GM19239 (cell line): ENCODE results near the gene PLA2G3.
A peak's percentile ranks its signal among the peaks of the same experiment; 100 is the strongest.
"Not testable (repeated sequence)": the region's sequence is repeated elsewhere in the genome, so short reads cannot be mapped to it uniquely, and the experiment has no call there.

Experiments
- DNase-seq: peaks from one replicate; pipeline ENCODE4 v3.0.0; 2011; ENCODE audit warnings: low spot score; ENCODE audit not compliant: insufficient read length
- FAIRE-seq: peaks from 2 replicates; lab custom pipeline; 2011; peaks lifted over from hg19 to GRCh38; lab: Jason Lieb, UNC

The PLA2G3 gene

DNA sequence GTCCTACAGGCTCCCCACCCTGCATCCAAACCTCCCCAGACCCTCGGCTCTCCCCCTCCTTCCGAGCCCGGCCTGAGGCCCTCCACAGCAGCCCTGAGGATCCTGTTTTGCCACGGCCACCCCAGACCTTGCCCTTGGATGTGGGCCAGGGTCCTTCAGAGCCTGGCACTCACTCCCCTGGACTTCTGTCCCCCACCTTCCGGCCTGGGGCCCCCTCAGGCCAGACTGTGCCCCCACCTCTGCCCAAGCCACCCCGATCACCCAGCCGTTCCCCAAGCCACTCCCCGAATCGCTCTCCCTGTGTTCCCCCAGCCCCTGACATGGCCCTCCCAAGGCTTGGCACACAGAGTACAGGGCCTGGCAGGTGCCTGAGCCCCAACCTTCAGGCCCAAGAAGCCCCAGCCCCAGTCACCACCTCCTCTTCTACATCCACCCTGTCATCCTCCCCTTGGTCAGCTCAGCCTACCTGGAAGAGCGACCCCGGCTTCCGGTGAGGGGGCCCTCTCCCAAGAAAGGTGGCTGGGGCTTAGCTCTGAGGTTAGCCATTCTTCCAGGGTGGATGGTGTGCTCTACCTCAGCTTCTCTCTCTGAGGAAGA, 14.7 kb downstream of the PLA2G3 start:
- FAIRE-seq: no peak
- DNase-seq: no peak

DNA sequence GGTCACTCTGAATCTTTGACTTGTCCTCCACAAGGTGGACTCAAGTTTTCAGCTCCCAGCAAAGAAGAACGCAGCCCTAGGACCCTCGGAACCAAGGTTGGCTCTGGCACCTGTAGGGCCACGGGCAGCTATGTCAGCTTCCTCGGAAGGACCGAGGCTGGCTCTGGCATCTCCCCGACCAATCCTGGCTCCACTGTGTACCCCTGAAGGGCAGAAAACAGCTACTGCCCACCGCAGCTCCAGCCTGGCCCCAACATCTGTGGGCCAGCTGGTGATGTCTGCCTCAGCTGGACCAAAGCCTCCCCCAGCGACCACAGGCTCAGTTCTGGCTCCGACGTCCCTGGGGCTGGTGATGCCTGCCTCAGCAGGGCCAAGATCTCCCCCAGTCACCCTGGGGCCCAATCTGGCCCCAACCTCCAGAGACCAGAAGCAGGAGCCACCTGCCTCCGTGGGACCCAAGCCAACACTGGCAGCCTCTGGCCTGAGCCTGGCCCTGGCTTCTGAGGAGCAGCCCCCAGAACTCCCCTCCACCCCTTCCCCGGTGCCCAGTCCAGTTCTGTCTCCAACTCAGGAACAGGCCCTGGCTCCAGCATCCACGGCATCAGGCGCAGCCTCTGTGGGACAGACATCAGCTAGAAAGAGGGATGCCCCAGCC, 15.4 kb downstream of the PLA2G3 start:
- DNase-seq (no peak), FAIRE-seq (no peak)

DNA sequence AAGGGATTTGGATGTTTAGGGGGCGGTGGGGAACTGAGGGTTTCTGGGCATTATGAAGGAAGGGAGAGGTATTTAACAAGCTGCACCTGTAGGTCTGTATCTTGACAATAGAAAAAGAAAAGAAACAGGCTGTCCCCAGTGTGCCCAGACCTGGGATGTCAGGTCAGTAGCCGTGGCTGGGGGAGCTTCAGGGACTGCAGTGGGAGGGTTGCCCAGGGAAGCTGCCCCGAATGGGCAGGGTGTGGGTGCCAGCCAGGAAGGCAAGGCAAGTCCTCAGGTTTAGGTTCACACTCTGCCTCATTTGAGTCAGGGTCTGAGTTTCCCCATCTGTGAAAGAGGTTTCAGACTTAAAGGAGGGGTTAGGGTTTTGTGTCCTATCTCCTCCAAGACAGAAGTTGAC, 16.0 kb downstream of the PLA2G3 start:
- DNase-seq (no peak), FAIRE-seq (no peak)

DNA sequence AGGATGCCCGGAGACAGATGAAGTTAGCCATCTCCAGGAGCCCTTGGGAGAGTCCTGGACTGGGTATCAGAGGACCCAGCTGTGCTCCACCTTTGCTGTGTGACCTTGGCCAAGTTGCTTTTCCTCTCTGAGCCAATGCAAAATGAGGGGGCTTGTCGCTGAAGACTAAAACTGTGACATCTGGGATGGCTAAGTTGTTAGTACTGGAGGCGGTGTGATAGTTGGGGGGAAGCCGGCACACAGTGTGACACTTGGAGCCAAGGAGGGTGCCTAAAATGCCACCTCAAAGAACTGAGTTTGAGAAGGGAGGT, 17.1 kb downstream of the PLA2G3 start:
- DNase-seq (no peak), FAIRE-seq (no peak)

DNA sequence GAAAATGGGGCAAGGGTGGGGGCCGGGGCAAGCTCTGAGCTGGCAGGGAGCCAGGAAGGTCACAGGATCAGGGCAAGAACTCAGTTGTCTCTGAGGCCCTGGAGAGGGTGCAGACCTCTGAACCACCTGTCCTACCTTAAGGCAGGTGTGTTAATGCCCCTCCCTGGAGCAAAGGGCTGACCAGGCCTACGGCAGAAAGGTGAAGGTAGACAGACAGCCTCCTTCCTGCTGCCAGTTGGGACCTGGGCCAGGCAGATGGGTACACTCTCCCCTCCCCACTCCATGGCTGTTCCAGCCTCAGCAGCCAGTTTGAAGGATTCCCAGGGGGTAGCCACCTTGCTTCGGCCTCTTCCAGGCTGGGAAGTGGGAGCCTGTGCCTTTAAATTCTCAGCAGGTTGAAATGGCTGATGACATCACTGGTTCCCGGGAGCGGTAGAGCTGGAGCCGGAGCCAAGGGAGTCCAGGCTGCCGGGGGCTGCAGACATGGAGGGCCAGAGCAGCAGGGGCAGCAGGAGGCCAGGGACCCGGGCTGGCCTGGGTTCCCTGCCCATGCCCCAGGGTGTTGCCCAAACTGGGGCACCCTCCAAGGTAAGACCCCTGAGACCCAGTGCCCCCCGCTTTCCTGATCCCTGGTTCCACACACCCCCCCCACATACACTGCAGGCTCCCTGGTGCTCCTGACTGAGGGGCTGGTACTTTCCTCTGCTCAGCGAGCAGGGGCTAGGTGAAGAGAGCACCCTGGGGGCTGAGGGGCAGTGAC, 17.6 kb downstream of the PLA2G3 start, which contains the start of gene INPP5J:
TSS of gene INPP5J (plus strand) at position 435 of the 760 bp plus-strand sequence. CDS start at position 484, 49 bp downstream.
- FAIRE-seq (no peak), DNase-seq (no peak)

DNA sequence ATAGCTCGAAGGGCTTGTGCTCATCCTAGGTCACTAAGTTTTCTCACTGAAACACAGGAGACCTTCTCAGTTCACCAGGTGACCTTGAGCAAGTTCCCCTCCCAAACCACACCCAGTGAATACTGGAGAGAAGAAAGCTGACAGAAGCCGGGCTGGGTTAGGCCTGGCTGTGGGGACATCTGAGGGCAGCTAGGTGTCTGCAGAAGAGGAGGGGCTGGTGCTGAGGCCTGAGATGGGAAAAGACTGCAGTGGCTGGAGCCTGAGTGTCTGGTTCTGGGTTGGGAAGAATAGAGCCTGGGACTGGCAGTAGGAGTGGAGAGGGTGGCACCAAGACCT, 18.1 kb downstream of the PLA2G3 start:
- FAIRE-seq: no peak
- DNase-seq: no peak

DNA sequence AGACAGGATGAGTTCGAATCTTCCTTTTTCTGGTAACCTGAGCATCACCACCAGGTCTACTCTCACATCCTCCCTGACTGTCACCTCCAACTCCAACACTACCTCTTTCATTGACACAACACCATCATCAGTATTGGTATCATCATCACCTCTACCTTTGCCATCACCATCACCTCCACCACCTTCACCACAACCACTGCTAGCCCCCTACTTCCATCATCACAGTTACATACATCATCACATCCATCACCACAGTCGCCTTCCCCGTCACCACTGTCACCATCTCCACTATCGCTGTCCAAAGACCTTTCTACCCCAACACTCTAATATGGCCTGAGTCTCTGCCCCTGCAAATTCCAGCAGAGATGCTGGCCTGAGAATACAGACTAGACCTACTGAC, 18.9 kb downstream of the PLA2G3 start:
- DNase-seq (no peak), FAIRE-seq (no peak)

DNA sequence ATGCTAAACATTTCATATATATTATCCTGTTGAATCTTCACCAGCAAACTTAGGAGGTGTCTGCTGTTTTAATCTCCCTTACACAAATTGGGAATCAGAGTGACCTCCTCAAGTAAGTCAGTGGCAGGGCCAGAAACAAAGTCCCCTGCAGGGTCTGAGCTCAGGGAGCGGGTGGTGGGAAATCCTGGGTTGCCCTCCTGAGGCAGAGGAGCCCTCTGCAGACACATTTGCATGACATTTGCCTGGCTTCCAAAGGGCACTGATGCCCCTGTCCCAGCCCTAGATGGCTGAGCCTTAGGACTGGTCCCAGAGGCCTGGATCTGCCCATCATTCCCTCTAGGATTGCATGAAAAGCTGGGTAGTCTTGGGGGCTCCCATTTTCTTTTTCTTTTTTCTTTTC, 19.7 kb downstream of the PLA2G3 start:
- DNase-seq: no peak
- FAIRE-seq: no peak

DNA sequence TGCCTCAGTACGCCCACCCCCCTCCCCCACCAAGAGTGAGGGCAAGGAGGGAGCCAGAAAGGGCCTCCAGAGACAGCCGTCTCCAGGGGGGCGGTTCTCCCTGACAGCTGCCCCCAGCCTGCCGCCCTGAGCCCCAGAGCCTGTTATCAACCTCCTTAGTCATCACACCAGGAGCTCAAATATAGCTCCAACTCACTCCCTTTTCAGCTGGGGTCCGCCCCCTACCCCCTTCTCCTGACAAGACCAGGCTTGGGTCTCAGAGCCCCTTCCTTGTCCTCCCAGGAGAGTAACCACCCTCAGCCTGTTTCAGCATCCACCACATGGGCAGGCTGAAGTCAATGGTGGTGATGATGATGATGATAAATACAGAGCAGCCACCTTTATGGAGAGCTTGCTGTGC, 20.1 kb downstream of the PLA2G3 start:
- FAIRE-seq: no peak
- DNase-seq: no peak

DNA sequence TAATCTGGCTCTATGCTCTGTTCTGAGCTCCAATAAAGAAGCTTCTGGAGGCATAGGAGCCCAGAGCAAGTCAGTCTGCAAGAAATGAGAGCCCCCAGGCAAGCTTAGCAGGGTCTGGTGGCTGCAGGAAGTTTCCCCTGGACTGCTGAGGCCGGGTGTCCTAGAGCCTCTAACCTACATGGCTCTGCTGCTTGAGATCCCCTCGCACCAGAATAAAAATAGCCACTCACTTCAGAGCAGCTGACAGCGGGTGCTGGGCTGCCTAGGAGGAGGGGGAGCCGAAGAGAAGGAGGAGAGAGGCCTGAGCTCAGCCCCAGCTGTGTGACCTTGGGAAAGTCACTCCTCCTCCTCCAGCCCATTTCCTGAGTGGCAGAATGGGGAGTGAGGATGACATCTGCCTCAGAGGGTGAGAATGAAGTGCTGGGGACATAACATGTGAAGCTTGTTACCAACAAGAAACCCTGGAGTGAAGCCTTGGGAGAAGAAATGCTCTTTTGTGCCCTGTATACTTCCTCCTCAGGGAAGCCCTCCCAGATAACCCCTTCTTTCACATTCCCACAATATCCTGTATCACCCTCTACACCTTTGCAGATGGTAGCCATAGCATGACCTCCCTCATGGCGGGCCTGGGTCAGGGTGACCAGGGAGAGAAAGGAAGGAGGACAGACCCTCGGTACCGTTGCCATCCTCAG, 21.1 kb downstream of the PLA2G3 start:
- FAIRE-seq (no peak), DNase-seq (no peak)

DNA sequence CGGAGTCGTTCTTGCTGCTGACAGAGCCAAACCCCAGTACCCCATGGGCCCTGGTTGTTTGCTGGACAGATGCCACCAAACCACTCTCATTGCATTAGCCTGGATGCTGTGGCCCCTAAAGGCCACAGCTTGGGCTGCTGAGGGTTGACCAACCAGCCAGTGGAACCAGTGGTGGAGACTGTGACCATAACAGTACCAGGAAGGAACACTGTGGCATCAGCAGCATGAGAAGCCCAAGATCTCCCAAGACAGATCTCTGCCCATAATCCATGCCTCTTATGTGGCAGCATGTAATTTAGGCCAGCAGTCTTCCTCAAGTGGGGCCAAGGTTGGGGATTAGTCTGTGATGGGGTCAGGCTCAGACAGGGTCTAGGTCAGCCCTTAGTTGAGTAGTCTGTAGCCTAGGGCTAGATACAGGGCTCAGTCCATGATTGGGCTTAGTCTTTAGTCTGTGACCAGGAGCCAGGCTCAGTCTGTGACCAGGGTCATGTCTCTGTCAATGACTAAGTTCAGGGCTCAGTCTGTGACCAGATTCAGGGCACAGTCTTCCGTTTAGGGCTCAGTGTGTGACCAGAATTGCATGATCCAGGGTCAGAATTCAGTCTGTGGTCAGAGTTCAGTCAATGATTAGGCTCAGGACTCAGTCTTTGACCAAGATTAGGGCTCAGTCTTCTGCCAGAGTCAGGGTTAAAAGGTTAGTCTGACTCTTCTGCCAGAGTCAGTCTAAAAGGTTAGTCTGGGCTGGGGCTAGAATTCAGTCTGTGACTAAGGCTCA, 22.1 kb downstream of the PLA2G3 start:
- FAIRE-seq (no peak), DNase-seq (no peak)

DNA sequence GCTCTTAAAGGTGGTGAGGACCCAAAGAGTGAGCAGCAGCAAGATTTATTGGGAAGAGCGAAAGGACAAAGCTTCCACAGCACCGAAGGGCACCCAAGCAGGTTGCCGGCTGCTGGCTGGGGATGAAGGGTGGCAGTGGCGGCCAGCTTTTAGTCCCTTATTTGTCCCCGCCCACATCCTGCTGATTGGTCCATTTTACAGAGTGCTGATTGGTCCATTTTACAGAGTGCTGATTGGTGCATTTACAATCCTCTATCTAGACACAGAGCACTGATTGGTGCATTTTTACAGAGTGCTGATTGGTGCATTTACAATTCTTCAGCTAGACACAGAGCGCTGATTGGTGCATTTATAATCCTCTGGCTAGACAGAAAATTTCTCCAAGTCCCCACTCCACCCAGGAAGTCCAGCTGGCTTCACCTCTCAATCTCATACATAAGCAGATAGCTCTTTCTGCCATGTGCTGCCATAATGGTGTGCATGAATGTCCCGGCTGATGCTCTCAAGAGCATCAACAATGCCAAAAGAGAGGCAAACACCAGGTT, 27.7 kb downstream of the PLA2G3 start:
- not testable (repeated sequence) for DNase-seq, FAIRE-seq

DNA sequence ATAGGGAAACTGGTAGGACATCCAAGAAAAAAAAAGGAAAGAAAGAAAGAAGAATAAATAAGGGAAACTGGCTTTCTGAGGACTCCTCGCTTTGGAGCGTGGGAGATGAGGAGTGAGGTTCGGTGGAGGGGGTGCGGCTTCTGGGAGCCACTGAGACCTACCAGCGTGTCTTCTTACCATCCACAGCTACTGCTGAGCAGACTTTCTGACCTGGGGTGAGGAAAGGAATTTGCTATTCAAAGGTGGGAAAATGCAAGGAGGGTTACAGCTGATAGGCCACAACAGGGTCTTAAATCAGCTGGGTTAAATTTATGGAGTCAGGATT, 32.5 kb downstream of the PLA2G3 start:
- FAIRE-seq: no peak
- no peak for DNase-seq

DNA sequence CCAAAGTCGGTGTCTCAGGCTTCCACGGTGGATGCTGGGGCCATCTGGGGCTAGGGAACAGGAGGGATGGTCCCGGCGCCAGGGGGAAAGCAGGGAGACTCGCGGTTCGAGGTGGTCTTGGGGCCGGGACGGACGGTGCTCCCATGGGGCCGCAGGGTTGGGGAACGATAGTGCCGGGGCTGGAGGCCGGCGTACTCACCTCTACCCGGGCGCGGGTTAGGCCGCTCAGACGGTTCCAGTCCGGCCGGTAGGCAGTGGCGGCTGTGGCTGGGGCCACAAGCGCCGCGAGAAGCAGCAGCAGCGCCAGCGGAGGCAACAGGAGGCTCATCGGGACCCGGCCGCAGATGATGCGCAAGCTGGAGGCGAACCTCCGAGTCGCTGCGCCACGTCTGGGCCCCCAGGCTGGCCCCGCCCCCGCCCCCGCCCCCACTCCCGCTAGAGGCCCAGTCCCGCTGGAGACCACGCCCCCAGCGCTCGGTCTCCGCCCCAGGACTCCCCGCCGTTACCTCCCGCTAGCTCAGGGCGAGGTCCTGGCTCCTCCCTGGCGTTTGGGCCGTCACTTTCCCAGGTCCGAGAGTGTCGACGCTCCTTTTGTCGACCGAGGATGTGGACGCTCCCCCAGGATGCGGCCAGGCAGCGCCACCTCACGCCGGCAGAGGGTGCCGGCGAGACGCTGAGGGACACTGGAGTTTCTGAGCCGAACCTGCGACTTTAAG, 33.0 kb downstream of the PLA2G3 start, which contains the start of gene SELENOM:
TSS of gene SELENOM (minus strand) at position 391 of the 716 bp plus-strand sequence. CDS start at position 328, 63 bp downstream.
- DNase-seq (peak; percentile 97), FAIRE-seq (peak; percentile 95)

DNA sequence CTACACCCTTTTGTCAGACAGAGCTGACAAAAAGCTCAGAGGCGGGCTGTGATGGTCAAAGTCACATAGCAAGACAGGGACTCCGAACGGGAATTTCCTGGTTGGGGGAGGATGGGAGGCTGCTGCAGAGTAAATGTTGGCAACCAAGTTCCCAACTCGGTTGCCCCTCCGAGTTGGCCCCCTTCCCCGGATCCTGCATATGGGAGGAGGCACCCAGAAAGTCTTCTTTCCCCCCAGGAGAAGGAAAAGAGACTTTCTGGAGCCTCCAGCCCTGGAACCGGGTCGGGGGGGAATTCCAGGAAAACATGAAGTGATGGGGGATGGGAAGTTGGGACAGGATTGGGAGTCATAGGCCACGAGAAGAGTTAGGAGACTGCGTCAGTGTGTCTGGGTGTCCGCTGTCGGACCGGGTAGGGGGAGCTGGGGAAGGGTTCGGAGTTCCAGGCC, 33.6 kb downstream of the PLA2G3 start:
- FAIRE-seq (no peak), DNase-seq (no peak)

DNA sequence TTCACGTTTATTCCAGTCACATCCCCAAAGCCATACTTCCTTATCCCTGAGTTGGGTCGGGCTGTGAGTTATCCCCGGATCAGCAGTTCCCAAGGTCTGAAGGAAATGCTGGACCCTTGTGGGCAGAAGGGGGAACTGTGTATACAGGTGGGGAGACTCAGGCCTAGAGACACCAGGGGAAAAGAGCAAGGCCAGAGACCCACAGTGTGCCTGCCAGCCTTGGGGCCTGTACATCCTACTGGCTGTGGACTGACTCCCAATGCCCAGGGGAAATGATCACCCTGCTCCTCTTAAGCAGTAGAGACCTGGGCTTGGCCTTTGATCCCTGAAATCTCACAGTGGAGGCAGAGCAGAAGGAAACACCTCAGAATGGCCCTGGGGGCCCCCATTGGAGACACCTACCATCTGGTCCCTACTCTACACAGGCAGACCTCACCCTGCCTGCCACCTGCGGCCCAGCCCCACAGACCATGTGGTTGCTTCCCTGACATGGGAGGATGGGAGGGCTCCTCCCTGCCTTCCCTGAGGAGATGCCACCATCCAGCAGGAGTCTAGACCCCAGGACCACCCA, 34.2 kb downstream of the PLA2G3 start:
- no peak for DNase-seq
- FAIRE-seq: no peak

DNA sequence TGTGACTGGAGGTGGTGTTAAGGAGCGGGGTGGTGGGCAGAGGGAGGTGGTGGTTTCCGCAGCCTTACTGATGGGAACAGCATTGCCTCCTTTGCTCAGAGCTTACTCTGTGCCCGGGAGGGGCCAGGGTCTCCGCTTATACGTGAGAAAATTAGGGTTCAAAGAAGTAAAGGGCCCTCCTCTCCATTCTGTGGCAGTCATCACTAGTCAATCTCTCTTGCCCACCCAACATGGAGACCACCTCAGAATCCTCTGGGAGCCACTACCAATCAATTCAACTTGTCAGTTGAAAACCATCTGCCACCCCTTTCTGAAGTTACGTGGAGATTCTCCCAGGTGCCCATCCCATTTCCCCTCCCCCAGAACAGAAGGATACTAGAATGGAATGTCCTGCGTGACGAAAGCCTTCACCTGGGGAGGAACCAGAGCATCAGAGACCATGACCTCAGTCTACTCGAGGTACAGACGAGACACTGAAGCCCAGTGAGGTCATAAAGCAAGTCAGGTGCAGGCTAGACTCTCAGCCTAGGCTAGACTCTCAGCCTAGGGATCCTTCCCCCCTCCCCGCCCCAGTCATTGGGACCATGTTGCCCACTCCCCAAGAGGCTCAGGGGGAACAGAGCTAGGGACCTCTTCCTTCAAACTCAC, 34.9 kb downstream of the PLA2G3 start:
- FAIRE-seq: no peak
- no peak for DNase-seq

DNA sequence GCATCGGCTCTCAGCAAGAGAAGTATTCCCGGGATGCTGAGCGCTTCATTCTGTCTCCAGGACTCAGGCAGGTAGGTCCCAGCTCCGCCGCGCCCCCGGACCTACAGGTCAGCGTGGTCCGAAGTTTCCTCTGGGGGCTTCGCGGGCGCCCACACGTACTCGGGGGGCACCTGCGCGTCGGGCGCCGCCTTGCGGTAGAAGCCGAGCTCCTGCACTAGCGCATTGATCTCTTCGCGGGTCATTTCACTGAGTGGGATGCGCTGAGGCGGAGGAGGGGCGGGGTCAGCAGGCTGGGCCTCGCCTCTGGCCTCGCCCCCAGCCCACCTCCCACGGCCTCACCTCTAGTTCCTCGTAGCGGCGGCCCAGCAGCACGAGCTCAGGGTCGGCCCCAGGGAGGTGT, 35.4 kb downstream of the PLA2G3 start:
- FAIRE-seq (no peak), DNase-seq (no peak)
